ENCODE results near the gene SIGMAR1. TPM values are rescaled to one million over a fixed set of nuclear protein-coding genes. Genes with fewer than 3 reads are reported as not detected.
A peak's percentile ranks its signal among the peaks of the same experiment; 100 is the strongest.

The SIGMAR1 gene
- total and polyA plus RNA-seq, 4 donors, result 26.0 to 72.0 (median 63.3) TPM

GRCh38 chr9:34647084-34647403 lies 9.5 kb upstream of the SIGMAR1 start:
- no peak for ATAC-seq (ENCODE audit: insufficient read depth, low FRiP score)
- Histone ChIP-seq H3K9me3 (ENCODE audit: control insufficient read depth in 4 of 4, insufficient read depth in 3 of 4, low read length in 3 of 4) (no peaks in the 10 kb centered on the region), H3K4me1 (ENCODE audit: control insufficient read depth in 5 of 5, insufficient read depth in 5 of 5, low read length in 5 of 5) (peaks cover 0 to 35% (median 12%) of the 10 kb centered on the region in 5 donors), H3K9ac (ENCODE audit: insufficient read depth in 1 of 2, low read length in 2 of 2) (peak overlapping the region; percentile 50 to 74), H3K27me3 (ENCODE audit: control insufficient read depth in 3 of 3, insufficient read depth in 3 of 3, low read length in 2 of 3) (no peaks in the 10 kb centered on the region), H3K27ac (ENCODE audit: low read depth in 1 of 2, low read length in 1 of 2) (peak overlapping the region; percentile 81 to 83), H3K36me3 (ENCODE audit: control insufficient read depth in 4 of 4, insufficient read depth in 4 of 4, low read length in 4 of 4) (peaks cover 0 to 19% (median 16%) of the 10 kb centered on the region in 4 donors), H3K4me3 (peak overlapping the region; percentile 70)
- TF ChIP-seq CTCF (IDR thresholded peaks at IDR 0.05; ENCODE audit: control extremely low read depth, extremely low read depth), result no peak
- 0 to 2% methylated on average over 8 of the region's 8 CpGs for WGBS, 2 donors
- no peak for DNase-seq

GRCh38 chr9:34646211-34647083 lies 8.9 kb upstream of the SIGMAR1 start, which contains the start of gene GALT:
Gene GALT, plus strand, starts transcription at chr9:34646675. Its CDS starts 30 bp downstream, at chr9:34646705.
- H3K9me3 ChIP-seq (ENCODE audit: control insufficient read depth in 4 of 4, insufficient read depth in 3 of 4, low read length in 3 of 4), result no peaks in the 10 kb centered on the region
- H3K36me3 ChIP-seq (ENCODE audit: control insufficient read depth in 4 of 4, insufficient read depth in 4 of 4, low read length in 4 of 4), result peaks cover 0 to 19% (median 16%) of the 10 kb centered on the region in 4 donors
- peak within 1 kb of the TSS; percentile 50 to 74 for H3K9ac ChIP-seq (ENCODE audit: insufficient read depth in 1 of 2, low read length in 2 of 2)
- peaks cover 0 to 29% (median 10%) of the 10 kb centered on the region in 5 donors for H3K4me1 ChIP-seq (ENCODE audit: control insufficient read depth in 5 of 5, insufficient read depth in 5 of 5, low read length in 5 of 5)
- H3K27ac ChIP-seq (ENCODE audit: low read depth in 1 of 2, low read length in 1 of 2), result peak within 1 kb of the TSS; percentile 81 to 83
- DNase-seq (peak; percentile 92 to 94 (median 93)), ATAC-seq (ENCODE audit: insufficient read depth, low FRiP score) (peak; percentile 94)
- WGBS, 2 donors, result 5 to 7% methylated on average over 38 to 43 of the region's 43 CpGs
- peak within 1 kb of the TSS; percentile 70 for H3K4me3 ChIP-seq
- no peaks in the 10 kb centered on the region for H3K27me3 ChIP-seq (ENCODE audit: control insufficient read depth in 3 of 3, insufficient read depth in 3 of 3, low read length in 2 of 3)
- peak; percentile 22 for TF ChIP-seq CTCF (IDR thresholded peaks at IDR 0.05; ENCODE audit: control extremely low read depth, extremely low read depth)

GRCh38 chr9:34644766-34645314 lies 7.3 kb upstream of the SIGMAR1 start:
- no peak for TF ChIP-seq CTCF (IDR thresholded peaks at IDR 0.05; ENCODE audit: control extremely low read depth, extremely low read depth)
- no peak overlapping the region for H3K9ac ChIP-seq (ENCODE audit: insufficient read depth in 1 of 2, low read length in 2 of 2)
- no peaks in the 10 kb centered on the region for H3K9me3 ChIP-seq (ENCODE audit: control insufficient read depth in 4 of 4, insufficient read depth in 3 of 4, low read length in 3 of 4)
- H3K27ac ChIP-seq (ENCODE audit: low read depth in 1 of 2, low read length in 1 of 2), result no peak overlapping the region
- DNase-seq (no peak), ATAC-seq (ENCODE audit: insufficient read depth, low FRiP score) (no peak)
- no peak overlapping the region for H3K4me3 ChIP-seq
- peaks cover 0 to 18% (median 14%) of the 10 kb centered on the region in 4 donors for H3K36me3 ChIP-seq (ENCODE audit: control insufficient read depth in 4 of 4, insufficient read depth in 4 of 4, low read length in 4 of 4)
- H3K4me1 ChIP-seq (ENCODE audit: control insufficient read depth in 5 of 5, insufficient read depth in 5 of 5, low read length in 5 of 5), result peaks cover 0 to 18% (median 3%) of the 10 kb centered on the region in 5 donors
- no peaks in the 10 kb centered on the region for H3K27me3 ChIP-seq (ENCODE audit: control insufficient read depth in 3 of 3, insufficient read depth in 3 of 3, low read length in 2 of 3)

All from lung (tissue), 12 donors.